ENCODE data around the gene LPP.

- TF ChIP-seq CTCF (IDR thresholded peaks at IDR 0.05) (no peak), POLR2A (IDR thresholded peaks at IDR 0.05) (no peak)
Observed at GRCh38 chr3:188568736-188569135, 414.8 kb downstream of the LPP start.
